HG03039 (cell line): ENCODE data around the gene OTOF.

ENCODE experiments used
- ATAC-seq: cut with Tn5 transposase; IDR thresholded peaks from one replicate; pipeline ENCODE4 v1.9.1; 2021; ENCODE audit warnings: mild to moderate bottlenecking, moderate library complexity; ENCODE audit not compliant: unreplicated experiment

Gene OTOF

DNA sequence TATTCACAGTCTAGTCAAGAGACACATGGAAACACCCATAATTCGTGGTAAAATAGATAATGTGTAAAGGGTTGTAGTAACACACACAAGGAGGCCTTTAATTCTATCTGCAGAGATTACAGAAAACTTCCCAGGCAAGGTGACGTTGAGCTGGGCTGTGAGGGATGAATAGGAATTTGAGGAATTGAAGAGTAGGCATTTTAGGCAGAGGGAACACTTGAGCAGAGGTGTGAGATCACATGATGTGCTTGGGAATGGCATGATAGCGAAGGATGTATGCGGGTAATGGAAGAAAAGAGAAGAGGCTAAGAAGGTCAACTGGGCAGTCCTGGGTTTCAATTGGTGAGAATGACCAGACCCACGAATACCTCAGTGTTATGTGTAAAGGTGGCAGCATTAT is 56.0 kb downstream of the OTOF start:
- no peak for ATAC-seq

DNA sequence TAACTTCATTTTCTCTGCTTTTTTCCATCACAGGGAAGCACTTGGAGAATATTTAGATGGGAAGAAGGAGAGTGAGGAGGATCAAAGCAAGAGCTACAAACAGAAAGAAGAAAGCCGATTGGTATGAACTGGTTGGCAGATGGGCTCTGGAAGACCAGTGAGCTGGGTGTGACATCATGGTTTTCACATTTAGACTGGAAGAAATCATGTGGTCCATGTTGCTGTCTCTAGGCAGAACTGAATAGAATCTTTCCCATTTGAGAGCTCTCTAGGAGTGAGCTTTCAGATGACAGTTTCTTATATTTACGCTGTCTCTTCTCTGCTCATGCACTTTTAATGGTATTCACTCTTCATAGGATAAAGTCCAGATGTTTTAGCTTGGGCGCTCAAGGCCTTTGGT is 63.6 kb downstream of the OTOF start:
- ATAC-seq, result no peak

DNA sequence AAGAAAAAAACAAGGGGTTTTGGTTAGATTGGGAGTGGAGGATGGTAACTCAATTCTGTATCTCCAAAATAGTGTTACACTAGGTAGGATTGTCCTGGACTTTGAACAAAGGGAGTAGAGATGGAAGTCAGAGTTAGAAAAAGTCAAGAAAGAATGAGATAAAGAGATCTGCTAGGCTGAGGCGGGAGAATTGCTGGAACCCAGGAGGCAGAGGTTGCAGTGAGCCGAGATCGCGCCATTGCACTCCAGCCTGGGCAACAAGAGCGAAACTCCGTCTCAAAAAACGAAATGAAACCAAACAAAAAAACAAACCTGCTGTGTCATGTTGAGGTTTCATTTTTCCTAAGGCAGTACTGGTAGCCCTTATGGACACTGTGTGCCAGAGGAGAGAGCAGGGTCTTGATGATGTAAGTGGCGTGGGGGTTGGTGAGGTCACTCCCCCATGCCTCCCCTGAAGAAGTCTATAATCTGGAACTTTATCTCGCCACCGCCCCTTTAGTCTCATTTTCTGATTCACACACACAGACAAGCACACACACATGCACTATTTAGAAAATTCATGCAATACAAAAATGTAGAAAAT is 65.7 kb downstream of the OTOF start:
- ATAC-seq, result peak; percentile 67

DNA sequence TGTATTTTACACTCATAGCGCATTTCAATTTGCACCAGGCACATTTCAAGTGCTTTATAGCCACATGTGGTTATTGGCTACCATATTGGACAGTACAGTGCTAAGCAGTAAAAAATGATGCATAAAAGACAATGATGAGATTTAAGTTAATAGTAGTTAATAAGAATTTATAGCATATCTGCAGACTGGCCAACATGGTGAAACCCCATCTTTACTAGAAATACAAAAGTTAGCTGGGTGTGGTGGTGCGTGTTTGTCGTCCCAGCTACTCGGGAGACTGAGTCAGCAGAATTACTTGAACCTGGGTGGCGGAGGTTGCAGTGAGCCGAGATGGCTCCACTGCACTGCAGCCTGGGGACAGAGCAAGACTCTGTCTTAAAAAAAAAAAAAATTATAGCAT is 66.5 kb downstream of the OTOF start:
- no peak for ATAC-seq

DNA sequence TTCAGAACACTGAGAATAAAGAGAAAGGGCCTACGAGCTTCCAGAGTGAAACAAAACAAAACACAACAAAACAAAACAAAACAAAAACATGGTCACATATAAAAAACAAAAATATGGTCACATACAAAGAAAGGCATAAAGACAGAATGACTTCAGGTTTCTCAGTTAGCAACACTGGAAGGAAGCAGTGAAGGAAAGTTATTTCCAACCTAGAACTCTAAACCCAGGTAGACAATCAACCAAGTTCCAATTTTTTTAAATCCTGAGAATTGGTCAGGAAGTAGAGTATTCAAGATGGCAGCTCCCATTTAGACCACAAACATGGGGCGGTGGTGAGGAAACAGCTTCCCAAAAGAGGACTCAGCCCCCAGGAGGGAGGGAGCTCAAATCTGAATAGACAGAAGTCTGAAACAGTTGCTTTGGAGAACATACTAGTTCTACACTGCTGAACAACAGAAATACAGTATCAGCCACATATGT is 67.1 kb downstream of the OTOF start:
- ATAC-seq, result no peak

DNA sequence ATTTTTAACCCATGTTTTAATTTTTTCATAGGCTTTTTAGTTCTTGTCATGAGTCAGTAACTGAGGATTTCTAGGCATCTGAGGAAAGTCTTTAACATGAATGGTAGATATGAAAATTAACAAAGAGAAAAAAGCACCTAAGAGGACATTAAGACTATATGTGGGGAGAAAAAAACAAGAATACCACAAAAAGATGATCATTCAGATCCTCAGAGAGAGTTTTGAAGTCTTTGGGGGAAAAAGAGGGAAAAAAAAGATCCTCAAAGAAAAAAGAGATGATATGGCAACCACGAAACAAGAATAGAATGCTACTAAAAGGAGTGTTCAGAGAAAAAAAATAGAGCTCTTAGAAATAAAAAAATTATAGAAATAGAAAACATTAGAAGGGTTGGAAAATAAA is 68.1 kb downstream of the OTOF start:
- ATAC-seq, result no peak

DNA sequence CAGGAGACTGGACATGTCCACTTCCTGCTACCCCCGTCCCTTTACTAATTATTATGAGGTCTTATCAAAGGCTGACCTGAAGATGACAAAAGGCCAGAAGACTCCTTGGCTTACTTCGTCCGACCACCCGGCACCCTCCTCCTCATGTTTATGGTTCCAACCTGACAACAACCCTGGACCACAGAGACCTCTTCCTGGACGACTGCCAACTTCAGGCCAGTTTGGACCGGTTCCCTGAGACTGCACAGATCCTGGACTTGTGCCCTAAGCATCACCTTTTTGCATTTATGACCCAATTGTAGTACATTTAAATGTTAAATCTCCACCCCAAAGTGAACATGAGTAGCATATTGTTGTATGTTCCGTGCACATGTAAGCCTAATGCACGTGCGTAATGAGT is 70.4 kb downstream of the OTOF start:
- ATAC-seq, result no peak
